H9 (cell line): ENCODE data around the gene RELCH. TPM values are rescaled to one million over a fixed set of nuclear protein-coding genes. Genes with fewer than 3 reads are reported as not detected.

Experiments
- DNase-seq: peaks from one replicate; pipeline ENCODE4 v3.0.0-alpha.2; 2017
- H2AFZ ChIP-seq: one replicate; pipeline ENCODE4 v1.6.1; 2013; ENCODE audit warnings: mild to moderate bottlenecking, low read length, control low read depth, moderate library complexity
- H2AK5ac ChIP-seq: 2 replicates; pipeline ENCODE4 v1.6.1; 2013; ENCODE audit warnings: low read length, control low read depth, mixed read lengths; ENCODE audit not compliant: insufficient read length
- H2BK120ac ChIP-seq: one replicate; pipeline ENCODE4 v1.6.1; 2013; ENCODE audit warnings: low read depth, mild to moderate bottlenecking, low read length, control low read depth, inconsistent platforms; ENCODE audit not compliant: poor library complexity, severe bottlenecking
- H2BK12ac ChIP-seq: 2 replicates; pipeline ENCODE4 v1.6.1; 2013; ENCODE audit warnings: low read length, control low read depth, mixed read lengths, low read depth; ENCODE audit not compliant: insufficient read length
- H2BK15ac ChIP-seq: 2 replicates; pipeline ENCODE4 v1.6.1; 2013; ENCODE audit warnings: low read depth, low read length, control low read depth
- H2BK20ac ChIP-seq: one replicate; pipeline ENCODE4 v1.6.1; 2013; ENCODE audit warnings: low read depth, mild to moderate bottlenecking, low read length, control low read depth, inconsistent platforms; ENCODE audit not compliant: poor library complexity, severe bottlenecking
- H2BK5ac ChIP-seq: 2 replicates; pipeline ENCODE4 v1.6.1; 2013; ENCODE audit warnings: low read length, control low read depth, mixed read lengths; ENCODE audit not compliant: insufficient read length
- H3K14ac ChIP-seq: 2 replicates; pipeline ENCODE4 v1.6.1; 2013; ENCODE audit warnings: low read length, control low read depth; ENCODE audit not compliant: insufficient read depth
- H3K18ac ChIP-seq: 2 replicates; pipeline ENCODE4 v1.6.1; 2013; ENCODE audit warnings: low read depth, mild to moderate bottlenecking, mixed read lengths, low read length, control low read depth; ENCODE audit not compliant: insufficient read length
- H3K23ac ChIP-seq: 2 replicates; pipeline ENCODE4 v1.6.1; 2013; ENCODE audit warnings: low read length, control low read depth, mixed read lengths, low read depth; ENCODE audit not compliant: insufficient read length
- H3K23me2 ChIP-seq: 2 replicates; pipeline ENCODE4 v1.6.1; 2013; ENCODE audit warnings: low read depth, mild to moderate bottlenecking, mixed read lengths, low read length, control low read depth; ENCODE audit not compliant: insufficient read length, poor library complexity, severe bottlenecking
- H3K27ac ChIP-seq: 2 replicates; pipeline ENCODE4 v1.5.1; 2013; ENCODE audit warnings: low read length, control low read depth, mixed read lengths, low read depth; ENCODE audit not compliant: insufficient read length
- H3K27me3 ChIP-seq: 2 replicates; pipeline ENCODE4 v1.6.1; 2013; ENCODE audit warnings: low read length, control low read depth, inconsistent platforms; ENCODE audit not compliant: insufficient read depth
- H3K4ac ChIP-seq: 2 replicates; pipeline ENCODE4 v1.6.1; 2013; ENCODE audit warnings: low read depth, mild to moderate bottlenecking, control low read depth, inconsistent platforms, low read length, moderate library complexity
- H3K4me1 ChIP-seq: 2 replicates; pipeline ENCODE4 v1.6.1; 2013; ENCODE audit warnings: low read length, control low read depth, inconsistent platforms; ENCODE audit not compliant: insufficient read depth
- H3K4me2 ChIP-seq: 2 replicates; pipeline ENCODE4 v1.6.1; 2013; ENCODE audit warnings: low read length, control low read depth, mixed read lengths; ENCODE audit not compliant: insufficient read length, insufficient read depth
- H3K56ac ChIP-seq: 2 replicates; pipeline ENCODE4 v1.6.1; 2013; ENCODE audit warnings: low read depth, mild to moderate bottlenecking, mixed read lengths, low read length, control low read depth; ENCODE audit not compliant: insufficient read length
- H3K79me1 ChIP-seq: 2 replicates; pipeline ENCODE4 v1.6.1; 2013; ENCODE audit warnings: low read depth, mild to moderate bottlenecking, moderate library complexity, low read length, control low read depth, inconsistent platforms; ENCODE audit not compliant: insufficient read depth, poor library complexity, severe bottlenecking
- H3K79me2 ChIP-seq: 2 replicates; pipeline ENCODE4 v1.6.1; 2013; ENCODE audit warnings: low read length, control low read depth, inconsistent platforms; ENCODE audit not compliant: insufficient read depth
- H3K9ac ChIP-seq: 2 replicates; pipeline ENCODE4 v1.6.1; 2013; ENCODE audit warnings: low read length, control low read depth, mixed read lengths; ENCODE audit not compliant: insufficient read length; ENCODE audit errors: extremely low read depth
- H3K9me3 ChIP-seq: one replicate; pipeline ENCODE4 v1.6.1; 2013; ENCODE audit warnings: low read depth, low read length, inconsistent platforms; ENCODE audit not compliant: control insufficient read depth
- H3T11ph ChIP-seq: one replicate; pipeline ENCODE4 v1.6.1; 2013; ENCODE audit warnings: mild to moderate bottlenecking, low read length, control low read depth, inconsistent platforms
- H4K20me1 ChIP-seq: one replicate; pipeline ENCODE4 v1.6.1; 2013; ENCODE audit not compliant: control insufficient read depth, insufficient read length, insufficient read depth
- H4K5ac ChIP-seq: 2 replicates; pipeline ENCODE4 v1.6.1; 2013; ENCODE audit warnings: low read depth, mild to moderate bottlenecking, mixed read lengths, low read length, control low read depth; ENCODE audit not compliant: insufficient read length
- H4K8ac ChIP-seq: replicated peaks from 2 replicates; pipeline ENCODE4 v1.6.1; 2013; ENCODE audit warnings: low read length, control low read depth, mixed read lengths, low read depth; ENCODE audit not compliant: insufficient read length
- H4K91ac ChIP-seq: 2 replicates; pipeline ENCODE4 v1.6.1; 2013; ENCODE audit warnings: low read depth, mild to moderate bottlenecking, moderate library complexity, mixed read lengths, low read length, control low read depth; ENCODE audit not compliant: insufficient read length
- H3K27ac Mint-ChIP-seq, 3 experiments: 2 replicates in 2 of 3; 3 replicates in 1 of 3; pipeline ENCODE4 v1.8.0; 2020 to 2021; ENCODE audit warnings: mixed read lengths in 3 of 3, mild to moderate bottlenecking in 1 of 3, moderate library complexity in 1 of 3
- H3K27me3 Mint-ChIP-seq: 2 replicates; pipeline ENCODE4 v1.8.0; 2021; ENCODE audit warnings: low read depth, mild to moderate bottlenecking, moderate library complexity, mixed read lengths
- H3K36me3 Mint-ChIP-seq, 3 experiments: 2 replicates in 2 of 3; 3 replicates in 1 of 3; pipeline ENCODE4 v1.8.0; 2020 to 2021; ENCODE audit warnings: low read depth in 3 of 3, mixed read lengths in 3 of 3; ENCODE audit not compliant: insufficient read depth in 1 of 3
- H3K4me1 Mint-ChIP-seq, 2 experiments: 2 replicates each; pipeline ENCODE4 v1.8.0; 2020; ENCODE audit warnings: mixed read lengths in 2 of 2
- H3K4me3 Mint-ChIP-seq, 2 experiments: 2 replicates in 1 of 2; 3 replicates in 1 of 2; pipeline ENCODE4 v1.8.0; 2020 to 2021; ENCODE audit warnings: mild to moderate bottlenecking in 2 of 2, mixed read lengths in 2 of 2, moderate library complexity in 1 of 2
- H3K9me3 Mint-ChIP-seq, 2 experiments: 2 replicates in 1 of 2; 3 replicates in 1 of 2; pipeline ENCODE4 v1.8.0; 2020; ENCODE audit warnings: mild to moderate bottlenecking in 2 of 2, mixed read lengths in 2 of 2, moderate library complexity in 1 of 2
- CTCF ChIP-seq: fragments of 200-600 bp; sonication (generic); conservative IDR thresholded peaks from 3 replicates; pipeline ENCODE4 v1.8.0; 2021; ENCODE audit warnings: antibody characterized with exemption, mild to moderate bottlenecking
- WGBS: extraction: QIAGEN DNeasy Blood & Tissue Kit; methylation state at CpG from one replicate; pipeline ENCODE4 v1.1.7; 2013; ENCODE audit warnings: missing lambda C conversion rate, low lambda C conversion rate, mixed read lengths; ENCODE audit not compliant: insufficient read length; ENCODE audit errors: extremely low coverage; 5-methylcytosine and 5-hydroxymethylcytosine counted together
- total RNA-seq: library from RNA; stranded (reverse); gene quantifications from 2 replicates; pipeline ENCODE4 v1.2.1, GENCODE V29; 2021

The RELCH gene
- total RNA-seq, 1 experiment from 2014 or later, result 32.3 TPM

- H4K20me1 ChIP-seq, result no peaks in the 10 kb centered on the region
- no peak overlapping the region for H2BK12ac ChIP-seq
- H3K27ac ChIP-seq, result no peak overlapping the region
- Mint-ChIP-seq H3K9me3 (peaks cover 0 to 3% of the 10 kb centered on the region in 2 experiments; a peak in 1 of 5 replicates), H3K27me3 (peaks cover 72% of the 10 kb centered on the region), H3K27ac (no peak overlapping the region), H3K4me3 (peak overlapping the region; percentile 69 to 90), H3K4me1 (peaks cover 59 to 78% of the 10 kb centered on the region in 2 experiments), H3K36me3 (no peaks in the 10 kb centered on the region; a peak in 1 of 7 replicates)
- peaks cover 20% of the 10 kb centered on the region for H3K23me2 ChIP-seq
- H3K27me3 ChIP-seq, result peaks cover 10% of the 10 kb centered on the region; the same call in 1 of the 2 replicates
- H3K9me3 ChIP-seq, result no peaks in the 10 kb centered on the region
- H3K9ac ChIP-seq, result no peak overlapping the region
- no peak overlapping the region for H3K56ac ChIP-seq
- H2AFZ ChIP-seq, result no peak overlapping the region
- no peak overlapping the region for H2BK5ac ChIP-seq
- H3K18ac ChIP-seq, result no peak overlapping the region
- no peaks in the 10 kb centered on the region for H3K79me2 ChIP-seq
- H2BK20ac ChIP-seq, result no peak overlapping the region
- H2BK15ac ChIP-seq, result no peak overlapping the region
- no peak overlapping the region for H4K8ac ChIP-seq
- no peak overlapping the region for H2AK5ac ChIP-seq
- no peak for DNase-seq
- H3K4me2 ChIP-seq, result peak overlapping the region; percentile 96
- no peak overlapping the region for H3K14ac ChIP-seq
- H4K5ac ChIP-seq, result no peak overlapping the region
- no peak overlapping the region for H3T11ph ChIP-seq
- H2BK120ac ChIP-seq, result no peak overlapping the region
- no peak for TF ChIP-seq CTCF
- no peak overlapping the region for H3K23ac ChIP-seq
- H3K4ac ChIP-seq, result no peak overlapping the region
- no peaks in the 10 kb centered on the region for H3K79me1 ChIP-seq
- H3K4me1 ChIP-seq, result peaks cover 12% of the 10 kb centered on the region; the same call in 1 of the 2 replicates
- WGBS, result no CpG with 5 or more reads among the region's 12 CpGs
- H4K91ac ChIP-seq, result no peak overlapping the region
Observed at GRCh38 chr18:62326646-62327348, 139.7 kb downstream of the RELCH start.
